HEK293 (cell line): Measurements from ENCODE around the gene RNF138.
A peak's percentile ranks its signal among the peaks of the same experiment; 100 is the strongest.

Experiments used
- GLIS1 ChIP-seq: fragments of 450-650 bp; formaldehyde crosslinking; IDR thresholded peaks from 2 replicates; pipeline ENCODE4 v1.5.1; 2016; ENCODE audit warnings: missing biosample characterization, missing genetic modification characterization
- KLF9 ChIP-seq: fragments of 450-650 bp; formaldehyde crosslinking; IDR thresholded peaks from 2 replicates; pipeline ENCODE4 v1.5.1; 2016; ENCODE audit warnings: missing biosample characterization, missing genetic modification characterization, low read depth
- RBAK ChIP-seq: fragments of 450-650 bp; formaldehyde crosslinking; IDR thresholded peaks from 2 replicates; pipeline ENCODE4 v1.5.1; 2016; ENCODE audit warnings: missing biosample characterization, missing genetic modification characterization
- SP2 ChIP-seq: fragments of 450-650 bp; formaldehyde crosslinking; IDR thresholded peaks from 2 replicates; pipeline ENCODE4 v1.5.1; 2016; ENCODE audit warnings: missing biosample characterization, missing genetic modification characterization
- TCF7L2 ChIP-seq: IDR thresholded peaks from 2 replicates; pipeline ENCODE4 v1.6.1; 2011; ENCODE audit warnings: low read depth, mild to moderate bottlenecking, inconsistent platforms, low read length, moderate library complexity, borderline replicate concordance
- WT1 ChIP-seq: fragments of 450-650 bp; formaldehyde crosslinking; IDR thresholded peaks from 2 replicates; pipeline ENCODE4 v1.5.1; 2016; ENCODE audit warnings: missing biosample characterization, missing genetic modification characterization
- YY2 ChIP-seq: fragments of 450-650 bp; formaldehyde crosslinking; IDR thresholded peaks from 2 replicates; pipeline ENCODE4 v1.5.1; 2016; ENCODE audit warnings: missing biosample characterization, missing genetic modification characterization
- ZBTB7A ChIP-seq: fragments of 450-650 bp; formaldehyde crosslinking; IDR thresholded peaks from 2 replicates; pipeline ENCODE4 v1.5.1; 2016; ENCODE audit warnings: low read depth, missing biosample characterization, missing genetic modification characterization
- ZFP3 ChIP-seq: fragments of 450-650 bp; formaldehyde crosslinking; IDR thresholded peaks from 2 replicates; pipeline ENCODE4 v1.5.1; 2016; ENCODE audit warnings: low read depth, missing biosample characterization, missing genetic modification characterization
- ZNF138 ChIP-seq: fragments of 450-650 bp; formaldehyde crosslinking; IDR thresholded peaks from 2 replicates; pipeline ENCODE4 v1.5.1; 2016; ENCODE audit warnings: missing biosample characterization, missing genetic modification characterization, borderline replicate concordance
- ZNF146 ChIP-seq: fragments of 450-650 bp; formaldehyde crosslinking; IDR thresholded peaks from 2 replicates; pipeline ENCODE4 v1.5.1; 2016; ENCODE audit warnings: missing biosample characterization, missing genetic modification characterization
- ZNF350 ChIP-seq: fragments of 450-650 bp; formaldehyde crosslinking; IDR thresholded peaks from 2 replicates; pipeline ENCODE4 v1.5.0; 2017; ENCODE audit warnings: missing biosample characterization, mild to moderate bottlenecking, missing genetic modification characterization
- ZNF366 ChIP-seq: fragments of 450-650 bp; formaldehyde crosslinking; conservative IDR thresholded peaks from 2 replicates; pipeline ENCODE4 v1.5.1; 2016; ENCODE audit warnings: missing biosample characterization, missing genetic modification characterization
- ZNF37A ChIP-seq: fragments of 450-650 bp; IDR thresholded peaks from 2 replicates; pipeline ENCODE4 v1.5.1; 2018; ENCODE audit warnings: missing biosample characterization, missing genetic modification characterization
- ZNF391 ChIP-seq: fragments of 450-650 bp; formaldehyde crosslinking; IDR thresholded peaks from 2 replicates; pipeline ENCODE4 v1.5.1; 2016; ENCODE audit warnings: low read depth, missing biosample characterization, missing genetic modification characterization, borderline replicate concordance
- ZNF514 ChIP-seq: fragments of 450-650 bp; formaldehyde crosslinking; IDR thresholded peaks from 2 replicates; pipeline ENCODE4 v1.5.1; 2016; ENCODE audit warnings: missing biosample characterization, missing genetic modification characterization
- ZNF529 ChIP-seq: fragments of 450-650 bp; formaldehyde crosslinking; IDR thresholded peaks from 2 replicates; pipeline ENCODE4 v1.5.1; 2017; ENCODE audit warnings: missing genetic modification characterization, missing biosample characterization; ENCODE audit not compliant: insufficient replicate concordance
- ZNF654 ChIP-seq: fragments of 450-650 bp; formaldehyde crosslinking; IDR thresholded peaks from 2 replicates; pipeline ENCODE4 v1.5.1; 2016; ENCODE audit warnings: low read depth, missing biosample characterization, missing genetic modification characterization
- ZNF776 ChIP-seq: fragments of 450-650 bp; formaldehyde crosslinking; IDR thresholded peaks from 2 replicates; pipeline ENCODE4 v1.5.0; 2017; ENCODE audit warnings: missing biosample characterization, missing genetic modification characterization, borderline replicate concordance
- ZNF777 ChIP-seq: fragments of 450-650 bp; formaldehyde crosslinking; IDR thresholded peaks from 2 replicates; pipeline ENCODE4 v1.5.1; 2017; ENCODE audit warnings: missing biosample characterization, missing genetic modification characterization, borderline replicate concordance
- ZNF791 ChIP-seq: fragments of 450-650 bp; formaldehyde crosslinking; IDR thresholded peaks from 2 replicates; pipeline ENCODE4 v1.5.1; 2016; ENCODE audit warnings: missing biosample characterization, missing genetic modification characterization
- TF ChIP-seq, protein P1 (sequence below): fragments of 450-650 bp; formaldehyde crosslinking; IDR thresholded peaks from 2 replicates; pipeline ENCODE4 v1.5.1; 2016; ENCODE audit warnings: missing biosample characterization, missing genetic modification characterization
- TF ChIP-seq, protein P2 (sequence below): fragments of 450-650 bp; formaldehyde crosslinking; IDR thresholded peaks from 2 replicates; pipeline ENCODE4 v1.5.1; 2016; ENCODE audit warnings: missing biosample characterization, missing genetic modification characterization
- TF ChIP-seq, protein P3 (sequence below): fragments of 450-650 bp; formaldehyde crosslinking; IDR thresholded peaks from 2 replicates; pipeline ENCODE4 v1.5.1; 2016; ENCODE audit warnings: missing biosample characterization, missing genetic modification characterization
- TF ChIP-seq, protein P4 (sequence below): sonication (generic); formaldehyde crosslinking; IDR thresholded peaks from 2 replicates; pipeline ENCODE4 v1.8.1; 2022; ENCODE audit warnings: mild to moderate bottlenecking, moderate library complexity, missing genetic modification reagents
- TF ChIP-seq, protein P5 (sequence below): fragments of 450-650 bp; formaldehyde crosslinking; conservative IDR thresholded peaks from 2 replicates; pipeline ENCODE4 v1.5.1; 2016; ENCODE audit warnings: low read depth, missing biosample characterization, missing genetic modification characterization

RNF138 gene

DNA sequence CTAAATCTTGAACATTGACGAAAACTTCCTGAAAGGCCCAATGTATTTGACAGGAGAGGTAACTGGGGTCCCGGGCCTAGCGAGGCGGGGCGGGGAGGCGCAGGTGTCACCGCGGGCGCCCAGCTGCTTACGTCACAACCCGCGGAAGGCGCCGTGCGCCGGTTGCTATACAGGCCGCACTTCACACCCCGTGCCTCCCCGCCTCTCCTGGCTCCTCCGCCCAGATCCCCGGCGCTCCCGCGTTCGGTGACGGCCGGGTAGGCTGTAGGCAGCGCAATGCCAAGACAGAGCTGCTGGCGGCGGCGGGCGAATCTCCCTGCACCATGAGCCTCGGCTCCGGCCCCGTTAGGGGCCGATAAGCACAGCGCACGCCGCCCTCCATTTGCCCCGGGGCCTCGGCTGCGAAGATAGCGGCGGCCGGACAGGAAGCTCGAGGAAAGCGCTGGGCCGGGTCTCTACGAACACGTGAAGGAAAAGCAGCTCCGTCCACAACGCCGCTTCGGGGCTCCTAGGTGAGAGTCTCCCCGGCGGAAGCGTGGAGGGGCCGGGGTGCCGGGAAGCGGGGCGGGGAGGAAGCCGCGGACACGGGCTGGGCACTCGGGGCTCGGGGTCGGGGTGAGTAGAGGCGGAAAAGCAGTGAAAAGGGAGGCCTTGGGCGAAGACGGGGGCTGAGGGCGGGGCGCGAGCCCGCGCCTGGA lies at the start of gene RNF138 (continued):
- TF ChIP-seq RBAK (tag by site-specific recombination) (no peak), GLIS1 (tag by site-specific recombination) (no peak), TCF7L2 (no peak), ZNF146 (tag by site-specific recombination) (no peak), ZNF138 (no peak), ZNF776 (no peak), ZFP3 (tag by site-specific recombination) (no peak), ZNF654 (tag by site-specific recombination) (no peak), ZNF350 (tag by site-specific recombination) (no peak), ZNF791 (tag by site-specific recombination) (no peak), ZBTB7A (tag by site-specific recombination) (no peak), ZNF777 (tag by site-specific recombination) (peak; percentile 73; the same call in 1 of the 2 replicates), ZNF37A (no peak), KLF9 (no peak), WT1 (tag by site-specific recombination) (no peak), ZNF366 (tag by site-specific recombination) (peak; percentile 51), ZNF529 (no peak), SP2 (tag by site-specific recombination) (peak; percentile 50), YY2 (no peak), ZNF514 (tag by site-specific recombination) (no peak), ZNF391 (tag by site-specific recombination) (0 out of 2 replicates have a peak, but pooled peaks have one; percentile 62)
- TF ChIP-seq, protein P1, sequence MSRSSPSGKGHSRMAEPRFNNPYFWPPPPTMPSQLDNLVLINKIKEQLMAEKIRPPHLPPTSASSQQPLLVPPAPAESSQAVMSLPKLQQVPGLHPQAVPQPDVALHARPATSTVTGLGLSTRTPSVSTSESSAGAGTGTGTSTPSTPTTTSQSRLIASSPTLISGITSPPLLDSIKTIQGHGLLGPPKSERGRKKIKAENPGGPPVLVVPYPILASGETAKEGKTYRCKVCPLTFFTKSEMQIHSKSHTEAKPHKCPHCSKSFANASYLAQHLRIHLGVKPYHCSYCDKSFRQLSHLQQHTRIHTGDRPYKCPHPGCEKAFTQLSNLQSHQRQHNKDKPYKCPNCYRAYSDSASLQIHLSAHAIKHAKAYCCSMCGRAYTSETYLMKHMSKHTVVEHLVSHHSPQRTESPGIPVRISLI (tag by site-specific recombination) = no peak
- TF ChIP-seq, protein P2, sequence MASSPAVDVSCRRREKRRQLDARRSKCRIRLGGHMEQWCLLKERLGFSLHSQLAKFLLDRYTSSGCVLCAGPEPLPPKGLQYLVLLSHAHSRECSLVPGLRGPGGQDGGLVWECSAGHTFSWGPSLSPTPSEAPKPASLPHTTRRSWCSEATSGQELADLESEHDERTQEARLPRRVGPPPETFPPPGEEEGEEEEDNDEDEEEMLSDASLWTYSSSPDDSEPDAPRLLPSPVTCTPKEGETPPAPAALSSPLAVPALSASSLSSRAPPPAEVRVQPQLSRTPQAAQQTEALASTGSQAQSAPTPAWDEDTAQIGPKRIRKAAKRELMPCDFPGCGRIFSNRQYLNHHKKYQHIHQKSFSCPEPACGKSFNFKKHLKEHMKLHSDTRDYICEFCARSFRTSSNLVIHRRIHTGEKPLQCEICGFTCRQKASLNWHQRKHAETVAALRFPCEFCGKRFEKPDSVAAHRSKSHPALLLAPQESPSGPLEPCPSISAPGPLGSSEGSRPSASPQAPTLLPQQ (tag by site-specific recombination) = peak; percentile 37; the same call in 1 of the 2 replicates
- TF ChIP-seq, protein P3, sequence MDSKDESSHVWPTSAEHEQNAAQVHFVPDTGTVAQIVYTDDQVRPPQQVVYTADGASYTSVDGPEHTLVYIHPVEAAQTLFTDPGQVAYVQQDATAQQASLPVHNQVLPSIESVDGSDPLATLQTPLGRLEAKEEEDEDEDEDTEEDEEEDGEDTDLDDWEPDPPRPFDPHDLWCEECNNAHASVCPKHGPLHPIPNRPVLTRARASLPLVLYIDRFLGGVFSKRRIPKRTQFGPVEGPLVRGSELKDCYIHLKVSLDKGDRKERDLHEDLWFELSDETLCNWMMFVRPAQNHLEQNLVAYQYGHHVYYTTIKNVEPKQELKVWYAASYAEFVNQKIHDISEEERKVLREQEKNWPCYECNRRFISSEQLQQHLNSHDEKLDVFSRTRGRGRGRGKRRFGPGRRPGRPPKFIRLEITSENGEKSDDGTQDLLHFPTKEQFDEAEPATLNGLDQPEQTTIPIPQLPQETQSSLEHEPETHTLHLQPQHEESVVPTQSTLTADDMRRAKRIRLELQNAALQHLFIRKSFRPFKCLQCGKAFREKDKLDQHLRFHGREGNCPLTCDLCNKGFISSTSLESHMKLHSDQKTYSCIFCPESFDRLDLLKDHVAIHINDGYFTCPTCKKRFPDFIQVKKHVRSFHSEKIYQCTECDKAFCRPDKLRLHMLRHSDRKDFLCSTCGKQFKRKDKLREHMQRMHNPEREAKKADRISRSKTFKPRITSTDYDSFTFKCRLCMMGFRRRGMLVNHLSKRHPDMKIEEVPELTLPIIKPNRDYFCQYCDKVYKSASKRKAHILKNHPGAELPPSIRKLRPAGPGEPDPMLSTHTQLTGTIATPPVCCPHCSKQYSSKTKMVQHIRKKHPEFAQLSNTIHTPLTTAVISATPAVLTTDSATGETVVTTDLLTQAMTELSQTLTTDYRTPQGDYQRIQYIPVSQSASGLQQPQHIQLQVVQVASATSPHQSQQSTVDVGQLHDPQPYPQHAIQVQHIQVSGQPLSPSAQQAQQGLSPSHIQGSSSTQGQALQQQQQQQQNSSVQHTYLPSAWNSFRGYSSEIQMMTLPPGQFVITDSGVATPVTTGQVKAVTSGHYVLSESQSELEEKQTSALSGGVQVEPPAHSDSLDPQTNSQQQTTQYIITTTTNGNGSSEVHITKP (tag by site-specific recombination) = no peak
- TF ChIP-seq, protein P4, sequence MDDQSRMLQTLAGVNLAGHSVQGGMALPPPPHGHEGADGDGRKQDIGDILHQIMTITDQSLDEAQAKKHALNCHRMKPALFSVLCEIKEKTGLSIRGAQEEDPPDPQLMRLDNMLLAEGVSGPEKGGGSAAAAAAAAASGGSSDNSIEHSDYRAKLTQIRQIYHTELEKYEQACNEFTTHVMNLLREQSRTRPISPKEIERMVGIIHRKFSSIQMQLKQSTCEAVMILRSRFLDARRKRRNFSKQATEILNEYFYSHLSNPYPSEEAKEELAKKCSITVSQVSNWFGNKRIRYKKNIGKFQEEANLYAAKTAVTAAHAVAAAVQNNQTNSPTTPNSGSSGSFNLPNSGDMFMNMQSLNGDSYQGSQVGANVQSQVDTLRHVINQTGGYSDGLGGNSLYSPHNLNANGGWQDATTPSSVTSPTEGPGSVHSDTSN (CRISPR knock-in tag) = 0 out of 2 replicates have a peak, but pooled peaks have one; percentile 42
- TF ChIP-seq, protein P5, sequence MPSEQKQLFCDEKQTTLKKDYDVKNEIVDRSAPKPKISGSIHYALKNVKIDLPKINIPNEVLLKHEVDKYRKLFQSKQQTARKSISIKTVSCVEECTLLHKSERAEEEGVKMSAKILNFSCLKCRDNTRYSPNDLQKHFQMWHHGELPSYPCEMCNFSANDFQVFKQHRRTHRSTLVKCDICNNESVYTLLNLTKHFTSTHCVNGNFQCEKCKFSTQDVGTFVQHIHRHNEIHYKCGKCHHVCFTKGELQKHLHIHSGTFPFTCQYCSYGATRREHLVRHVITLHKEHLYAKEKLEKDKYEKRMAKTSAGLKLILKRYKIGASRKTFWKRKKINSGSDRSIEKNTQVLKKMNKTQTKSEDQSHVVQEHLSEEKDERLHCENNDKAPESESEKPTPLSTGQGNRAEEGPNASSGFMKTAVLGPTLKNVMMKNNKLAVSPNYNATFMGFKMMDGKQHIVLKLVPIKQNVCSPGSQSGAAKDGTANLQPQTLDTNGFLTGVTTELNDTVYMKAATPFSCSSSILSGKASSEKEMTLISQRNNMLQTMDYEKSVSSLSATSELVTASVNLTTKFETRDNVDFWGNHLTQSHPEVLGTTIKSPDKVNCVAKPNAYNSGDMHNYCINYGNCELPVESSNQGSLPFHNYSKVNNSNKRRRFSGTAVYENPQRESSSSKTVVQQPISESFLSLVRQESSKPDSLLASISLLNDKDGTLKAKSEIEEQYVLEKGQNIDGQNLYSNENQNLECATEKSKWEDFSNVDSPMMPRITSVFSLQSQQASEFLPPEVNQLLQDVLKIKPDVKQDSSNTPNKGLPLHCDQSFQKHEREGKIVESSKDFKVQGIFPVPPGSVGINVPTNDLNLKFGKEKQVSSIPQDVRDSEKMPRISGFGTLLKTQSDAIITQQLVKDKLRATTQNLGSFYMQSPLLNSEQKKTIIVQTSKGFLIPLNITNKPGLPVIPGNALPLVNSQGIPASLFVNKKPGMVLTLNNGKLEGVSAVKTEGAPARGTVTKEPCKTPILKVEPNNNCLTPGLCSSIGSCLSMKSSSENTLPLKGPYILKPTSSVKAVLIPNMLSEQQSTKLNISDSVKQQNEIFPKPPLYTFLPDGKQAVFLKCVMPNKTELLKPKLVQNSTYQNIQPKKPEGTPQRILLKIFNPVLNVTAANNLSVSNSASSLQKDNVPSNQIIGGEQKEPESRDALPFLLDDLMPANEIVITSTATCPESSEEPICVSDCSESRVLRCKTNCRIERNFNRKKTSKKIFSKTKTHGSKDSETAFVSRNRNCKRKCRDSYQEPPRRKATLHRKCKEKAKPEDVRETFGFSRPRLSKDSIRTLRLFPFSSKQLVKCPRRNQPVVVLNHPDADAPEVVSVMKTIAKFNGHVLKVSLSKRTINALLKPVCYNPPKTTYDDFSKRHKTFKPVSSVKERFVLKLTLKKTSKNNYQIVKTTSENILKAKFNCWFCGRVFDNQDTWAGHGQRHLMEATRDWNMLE = no peak
